Activated CD4-positive, alpha-beta T cell treated with anti-CD3 and anti-CD28 coated beads, Interleukin-2, amount 10 ng/mL, durations not matched to agents 7 days and 5 days (primary cell): ENCODE results near the gene WNT7A. TPM values are rescaled to one million over a fixed set of nuclear protein-coding genes. Genes with fewer than 3 reads are reported as not detected.
A peak's percentile ranks its signal among the peaks of the same experiment; 100 is the strongest.

Experiments
- CTCF ChIA-PET: fragments of 350-600 bp; sonication (Branson Sonifier 250); formaldehyde crosslinking; loops from one replicate; lab custom pipeline; 2021; ENCODE audit warnings: antibody characterized with exemption; lab: Charles Lee
- POLR2A ChIA-PET: fragments of 350-600 bp; sonication (Branson Sonifier 250); formaldehyde crosslinking; loops from one replicate; lab custom pipeline; 2021; ENCODE audit warnings: antibody characterized with exemption; lab: Charles Lee
- DNase-seq: peaks from one replicate; pipeline ENCODE4 v3.0.0-alpha.2; 2020
- H3K27ac Mint-ChIP-seq: one replicate; pipeline ENCODE4 v1.8.0; 2021; ENCODE audit warnings: mild to moderate bottlenecking, moderate library complexity, mixed read lengths
- H3K27me3 Mint-ChIP-seq: one replicate; pipeline ENCODE4 v1.8.0; 2021; ENCODE audit warnings: mixed read lengths
- H3K36me3 Mint-ChIP-seq: one replicate; pipeline ENCODE4 v1.8.0; 2021; ENCODE audit warnings: low read depth, mixed read lengths
- H3K4me1 Mint-ChIP-seq: one replicate; pipeline ENCODE4 v1.8.0; 2021; ENCODE audit warnings: mixed read lengths
- H3K4me3 Mint-ChIP-seq: one replicate; pipeline ENCODE4 v1.8.0; 2021; ENCODE audit warnings: mild to moderate bottlenecking, moderate library complexity, mixed read lengths
- H3K9me3 Mint-ChIP-seq: one replicate; pipeline ENCODE4 v1.8.0; 2021; ENCODE audit warnings: mixed read lengths
- total RNA-seq, 2 experiments: library from RNA; stranded (reverse); gene quantifications; one replicate each; pipeline ENCODE4 v1.2.3, GENCODE V29; 2021

Gene WNT7A
- total RNA-seq, 2 experiments from 2014 or later: 0.20 to 0.29 TPM

DNA sequence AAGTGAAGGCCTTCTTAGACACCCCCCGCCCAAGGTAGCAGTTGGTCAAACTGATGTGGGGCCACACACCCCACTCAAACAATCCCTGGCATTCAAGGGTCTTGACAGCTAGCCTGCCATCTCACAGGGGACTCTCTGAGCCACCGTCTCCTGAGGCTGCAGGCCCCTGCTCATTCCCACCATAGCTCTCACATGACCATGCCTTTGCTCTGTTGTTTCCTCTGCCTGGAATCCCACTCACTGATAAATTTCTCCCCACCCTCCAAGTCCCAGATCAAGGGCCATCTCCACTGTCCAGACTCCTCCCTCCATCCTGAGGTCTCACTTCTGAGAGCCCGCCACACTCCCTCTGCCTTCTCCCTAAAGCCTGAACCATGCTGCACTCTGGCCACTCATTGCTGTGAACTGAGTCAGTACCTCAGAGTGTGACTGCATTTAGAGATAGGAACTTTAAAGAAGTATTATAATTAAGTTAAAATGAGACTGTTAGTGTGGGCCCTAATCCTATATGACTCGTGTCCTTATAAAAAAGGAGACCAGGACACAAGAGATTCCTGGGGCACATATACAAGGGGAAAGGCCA lies 10.0 kb downstream of the WNT7A start:
- Mint-ChIP-seq H3K27me3 (peaks cover 7% of the 10 kb centered on the region), H3K4me1 (peaks cover 41% of the 10 kb centered on the region), H3K4me3 (no peak overlapping the region), H3K27ac (peak overlapping the region; percentile 58), H3K36me3 (peaks cover 4% of the 10 kb centered on the region), H3K9me3 (peaks cover 2% of the 10 kb centered on the region)
- POLR2A ChIA-PET: no interaction called here
- CTCF ChIA-PET: interaction anchor here (1.0 kb wide), 1 partner anchor 12 kb away, joined by 3 read pairs; no protein-coding TSS in a partner anchor
- DNase-seq: no peak

GRCh38 chr3:13868844-13869724 lies 10.8 kb downstream of the WNT7A start:
- peaks cover 2% of the 10 kb centered on the region for H3K9me3 Mint-ChIP-seq
- POLR2A ChIA-PET: no interaction called here
- DNase-seq: no peak
- peaks cover 4% of the 10 kb centered on the region for H3K36me3 Mint-ChIP-seq
- CTCF ChIA-PET: no interaction called here
- no peak overlapping the region for H3K4me3 Mint-ChIP-seq
- peaks cover 47% of the 10 kb centered on the region for H3K4me1 Mint-ChIP-seq
- H3K27me3 Mint-ChIP-seq: peaks cover 4% of the 10 kb centered on the region
- peak overlapping the region; percentile 58 for H3K27ac Mint-ChIP-seq

DNA sequence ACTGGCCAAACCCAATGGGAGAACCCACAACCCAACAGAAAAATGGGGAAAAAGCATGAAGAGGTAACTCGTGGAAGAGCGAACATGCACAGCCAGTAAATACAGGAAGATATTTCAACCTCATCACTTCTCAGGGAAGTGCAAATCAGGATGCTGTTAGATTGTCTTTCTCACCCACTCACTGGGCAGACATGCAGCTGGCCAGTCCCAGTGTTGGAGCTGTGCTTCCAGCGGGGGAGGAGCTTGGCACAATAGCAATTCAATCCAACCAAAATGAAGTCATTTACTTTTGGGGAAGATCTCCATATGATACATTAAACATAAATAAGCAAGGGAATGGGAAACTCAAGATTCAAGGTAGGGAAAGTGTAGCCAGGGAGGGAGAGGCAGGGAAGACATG lies 12.1 kb downstream of the WNT7A start:
- Mint-ChIP-seq H3K9me3 (peaks cover 2% of the 10 kb centered on the region), H3K27me3 (peaks cover 4% of the 10 kb centered on the region), H3K27ac (peak overlapping the region; percentile 99), H3K4me3 (no peak overlapping the region), H3K4me1 (peaks cover 56% of the 10 kb centered on the region), H3K36me3 (peaks cover 4% of the 10 kb centered on the region)
- ChIA-PET POLR2A (no interaction called here), CTCF (interaction anchor here (1.1 to 1.2 kb wide), 2 partner anchors 19 to 212 kb away, joined by 3 to 4 read pairs; no protein-coding TSS in a partner anchor)
- DNase-seq: no peak

GRCh38 chr3:13866041-13866965 lies 13.6 kb downstream of the WNT7A start:
- Mint-ChIP-seq H3K36me3 (peaks cover 4% of the 10 kb centered on the region), H3K4me1 (peaks cover 56% of the 10 kb centered on the region), H3K27ac (peak overlapping the region; percentile 99), H3K9me3 (peaks cover 2% of the 10 kb centered on the region), H3K4me3 (peak overlapping the region; percentile 49), H3K27me3 (peaks cover 5% of the 10 kb centered on the region)
- ChIA-PET CTCF (interaction anchor here (0.9 to 1.8 kb wide), 3 partner anchors 14 to 214 kb away, joined by 3 to 5 read pairs (median 4); no protein-coding TSS in a partner anchor), POLR2A (no interaction called here)
- DNase-seq: peak; percentile 82

- peaks cover 4% of the 10 kb centered on the region for H3K36me3 Mint-ChIP-seq
- H3K9me3 Mint-ChIP-seq: peaks cover 2% of the 10 kb centered on the region
- ChIA-PET POLR2A (no interaction called here), CTCF (interaction anchor here (0.9 to 1.8 kb wide), 3 partner anchors 15 to 214 kb away, joined by 3 to 5 read pairs (median 4); no protein-coding TSS in a partner anchor)
- no peak for DNase-seq
- H3K27ac Mint-ChIP-seq: peak overlapping the region; percentile 99
- H3K4me3 Mint-ChIP-seq: no peak overlapping the region
- peaks cover 56% of the 10 kb centered on the region for H3K4me1 Mint-ChIP-seq
- H3K27me3 Mint-ChIP-seq: peaks cover 5% of the 10 kb centered on the region
These were observed 14.3 kb downstream of the WNT7A start for GRCh38 chr3:13865581-13865980.

DNA sequence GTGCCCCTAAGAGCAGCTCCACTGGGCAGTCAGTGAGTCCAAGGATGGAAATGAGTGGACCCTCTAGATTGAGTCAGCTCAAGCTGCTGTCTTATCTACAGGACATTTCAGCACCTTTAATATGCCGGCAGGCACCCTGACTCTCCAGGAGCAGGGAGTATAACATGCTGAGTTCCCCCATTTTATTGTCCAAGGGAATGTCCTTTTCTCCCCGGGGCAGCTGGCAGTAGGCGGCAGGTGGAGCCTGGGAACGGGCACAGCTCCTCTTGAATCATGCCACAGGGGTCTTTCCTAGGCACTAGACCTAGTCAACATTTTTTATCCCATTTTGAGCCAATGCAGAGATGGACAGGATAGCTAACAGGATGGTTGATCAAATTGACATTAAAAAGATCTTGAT lies 14.8 kb downstream of the WNT7A start:
- POLR2A ChIA-PET: no interaction called here
- peaks cover under 1% of the 10 kb centered on the region for H3K9me3 Mint-ChIP-seq
- H3K36me3 Mint-ChIP-seq: peaks cover 4% of the 10 kb centered on the region
- DNase-seq: no peak
- CTCF ChIA-PET: interaction anchor here (1.6 kb wide), 1 partner anchor 213 kb away, joined by 3 read pairs; no protein-coding TSS in a partner anchor
- H3K27me3 Mint-ChIP-seq: peaks cover 5% of the 10 kb centered on the region
- peaks cover 56% of the 10 kb centered on the region for H3K4me1 Mint-ChIP-seq
- no peak overlapping the region for H3K4me3 Mint-ChIP-seq
- peak overlapping the region; percentile 99 for H3K27ac Mint-ChIP-seq

DNA sequence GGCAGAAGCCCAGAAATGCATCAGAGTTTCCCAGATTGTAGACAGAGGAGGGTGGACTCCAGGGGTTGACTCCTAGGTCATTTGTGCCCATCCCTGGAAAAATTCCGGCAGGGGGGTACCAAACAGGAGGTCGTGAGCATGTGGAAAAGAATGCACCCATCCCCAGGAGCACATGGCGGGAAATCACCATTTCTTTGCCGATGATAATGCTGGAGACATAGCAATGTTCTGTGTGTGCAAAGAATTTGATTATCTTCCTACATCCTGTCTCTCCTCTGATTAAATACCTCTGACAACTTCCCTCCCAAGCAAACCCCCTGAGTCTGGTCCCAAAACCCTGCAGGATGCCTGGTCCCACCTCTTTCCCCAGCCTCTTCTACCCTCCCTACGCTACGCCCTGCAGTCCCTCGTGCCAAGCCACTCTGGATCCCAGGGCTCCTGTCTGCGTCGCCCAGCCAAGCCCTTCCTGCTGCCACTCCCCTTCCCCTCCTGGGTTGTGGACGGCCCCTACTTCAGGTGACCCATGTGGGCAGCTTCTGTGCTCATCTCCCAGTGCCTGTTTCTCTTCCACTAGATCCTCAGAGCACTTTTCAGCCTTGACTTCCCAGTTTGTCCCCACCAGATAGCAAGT lies 15.8 kb downstream of the WNT7A start:
- Mint-ChIP-seq H3K27me3 (peaks cover 5% of the 10 kb centered on the region), H3K4me3 (no peak overlapping the region), H3K4me1 (peaks cover 52% of the 10 kb centered on the region), H3K9me3 (no peaks in the 10 kb centered on the region), H3K36me3 (peaks cover 4% of the 10 kb centered on the region), H3K27ac (no peak overlapping the region)
- DNase-seq: no peak
- ChIA-PET POLR2A (no interaction called here), CTCF (interaction anchor here (1.1 kb wide), 1 partner anchor 21 kb away, joined by 3 read pairs; no protein-coding TSS in a partner anchor)

DNA sequence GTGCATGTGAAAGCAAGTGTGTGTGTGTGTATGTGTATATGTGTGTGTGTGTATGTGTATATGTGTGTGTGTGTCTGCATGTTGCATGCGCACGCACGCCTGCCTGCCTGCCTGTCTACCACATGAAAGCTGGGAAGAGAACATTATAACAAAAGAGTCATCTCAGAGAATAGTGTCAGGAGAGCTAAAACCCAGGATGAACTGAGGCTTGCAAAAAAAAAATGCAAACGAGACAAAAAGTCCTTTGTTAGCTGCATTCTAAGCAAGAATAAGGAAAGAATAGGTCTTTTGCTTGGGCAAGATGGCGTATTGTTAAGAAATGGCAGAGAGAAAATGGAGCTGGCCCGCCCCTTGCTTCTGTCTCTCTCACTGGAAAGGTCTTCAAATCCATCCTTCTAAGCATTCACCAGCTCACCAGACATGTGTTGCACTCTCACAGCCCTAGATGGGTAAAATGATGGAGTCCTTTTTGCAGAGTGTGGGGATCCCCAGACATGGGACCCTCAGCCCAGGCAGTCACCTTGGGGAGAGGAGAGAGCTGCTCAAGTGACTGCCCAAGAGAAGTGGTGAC lies 16.4 kb downstream of the WNT7A start:
- no peak for DNase-seq
- Mint-ChIP-seq H3K27me3 (peaks cover 5% of the 10 kb centered on the region), H3K9me3 (no peaks in the 10 kb centered on the region), H3K4me3 (no peak overlapping the region), H3K4me1 (peaks cover 49% of the 10 kb centered on the region), H3K36me3 (peaks cover 4% of the 10 kb centered on the region), H3K27ac (no peak overlapping the region)
- ChIA-PET CTCF (interaction anchor here (0.9 to 2.0 kb wide), 3 partner anchors 14 to 22 kb away, joined by 3 to 6 read pairs (median 4); no protein-coding TSS in a partner anchor), POLR2A (no interaction called here)

- Mint-ChIP-seq H3K9me3 (no peaks in the 10 kb centered on the region), H3K27me3 (peaks cover 10% of the 10 kb centered on the region), H3K36me3 (no peaks in the 10 kb centered on the region), H3K27ac (no peak overlapping the region), H3K4me1 (peaks cover 31% of the 10 kb centered on the region), H3K4me3 (no peak overlapping the region)
- DNase-seq: no peak
- POLR2A ChIA-PET: no interaction called here
- CTCF ChIA-PET: interaction anchor here (0.8 to 2.0 kb wide), 2 partner anchors 12 to 17 kb away, joined by 3 to 6 read pairs; no protein-coding TSS in a partner anchor
These were observed 18.4 kb downstream of the WNT7A start for GRCh38 chr3:13861461-13861860.

DNA sequence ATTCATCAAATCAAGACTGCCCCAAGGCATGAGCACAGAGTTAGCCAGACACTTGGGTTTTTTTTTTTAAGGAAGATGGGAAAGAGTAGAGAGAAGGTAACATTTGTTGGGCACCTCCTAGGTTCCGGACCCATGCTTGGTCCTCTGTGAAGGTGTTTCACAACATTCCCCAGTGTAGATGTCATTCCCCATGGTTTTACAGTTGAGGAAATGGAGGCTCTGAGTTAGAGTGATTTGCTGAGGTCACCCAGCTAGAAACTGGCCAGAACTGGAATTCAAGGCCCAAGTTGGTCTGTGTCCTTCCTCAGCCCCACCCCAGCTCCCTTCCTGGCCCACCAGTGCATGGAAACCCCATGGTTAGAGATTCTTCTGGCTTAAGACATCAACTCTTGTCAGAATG lies 19.9 kb downstream of the WNT7A start:
- no peak for DNase-seq
- H3K27ac Mint-ChIP-seq: no peak overlapping the region
- no peaks in the 10 kb centered on the region for H3K36me3 Mint-ChIP-seq
- peaks cover 16% of the 10 kb centered on the region for H3K4me1 Mint-ChIP-seq
- CTCF ChIA-PET: interaction anchor here (0.7 kb wide), 1 partner anchor 13 kb away, joined by 3 read pairs; no protein-coding TSS in a partner anchor
- POLR2A ChIA-PET: no interaction called here
- no peak overlapping the region for H3K4me3 Mint-ChIP-seq
- H3K27me3 Mint-ChIP-seq: peaks cover 10% of the 10 kb centered on the region
- no peaks in the 10 kb centered on the region for H3K9me3 Mint-ChIP-seq

GRCh38 chr3:13858768-13859520 lies 20.9 kb downstream of the WNT7A start:
- no peak overlapping the region for H3K27ac Mint-ChIP-seq
- POLR2A ChIA-PET: no interaction called here
- H3K9me3 Mint-ChIP-seq: no peaks in the 10 kb centered on the region
- peaks cover 10% of the 10 kb centered on the region for H3K4me1 Mint-ChIP-seq
- CTCF ChIA-PET: interaction anchor here (0.8 kb wide), 1 partner anchor 21 kb away, joined by 4 read pairs; no protein-coding TSS in a partner anchor
- no peak overlapping the region for H3K4me3 Mint-ChIP-seq
- no peaks in the 10 kb centered on the region for H3K36me3 Mint-ChIP-seq
- peaks cover 10% of the 10 kb centered on the region for H3K27me3 Mint-ChIP-seq
- no peak for DNase-seq
